Body of pancreas (tissue), 4 donors: ENCODE data around the gene ARHGEF2.

Experiments
- POLR2A ChIP-seq, 3 donors: fragments of 450-650 bp; IDR thresholded peaks; one replicate each; pipeline ENCODE4 v1.6.1; 2016; ENCODE audit warnings: antibody characterized with exemption in 3 of 3, mild to moderate bottlenecking in 2 of 3
- TF ChIP-seq, protein P1 (sequence below), 7 experiments: fragments of 450-650 bp in 4 of 7; fragments of 200-600 bp in 3 of 7; sonication (generic) in 3 of 7; IDR thresholded peaks; one replicate each; pipeline ENCODE4 v1.5.1; 2016 to 2019; ENCODE audit warnings: antibody characterized with exemption in 7 of 7

DNA sequence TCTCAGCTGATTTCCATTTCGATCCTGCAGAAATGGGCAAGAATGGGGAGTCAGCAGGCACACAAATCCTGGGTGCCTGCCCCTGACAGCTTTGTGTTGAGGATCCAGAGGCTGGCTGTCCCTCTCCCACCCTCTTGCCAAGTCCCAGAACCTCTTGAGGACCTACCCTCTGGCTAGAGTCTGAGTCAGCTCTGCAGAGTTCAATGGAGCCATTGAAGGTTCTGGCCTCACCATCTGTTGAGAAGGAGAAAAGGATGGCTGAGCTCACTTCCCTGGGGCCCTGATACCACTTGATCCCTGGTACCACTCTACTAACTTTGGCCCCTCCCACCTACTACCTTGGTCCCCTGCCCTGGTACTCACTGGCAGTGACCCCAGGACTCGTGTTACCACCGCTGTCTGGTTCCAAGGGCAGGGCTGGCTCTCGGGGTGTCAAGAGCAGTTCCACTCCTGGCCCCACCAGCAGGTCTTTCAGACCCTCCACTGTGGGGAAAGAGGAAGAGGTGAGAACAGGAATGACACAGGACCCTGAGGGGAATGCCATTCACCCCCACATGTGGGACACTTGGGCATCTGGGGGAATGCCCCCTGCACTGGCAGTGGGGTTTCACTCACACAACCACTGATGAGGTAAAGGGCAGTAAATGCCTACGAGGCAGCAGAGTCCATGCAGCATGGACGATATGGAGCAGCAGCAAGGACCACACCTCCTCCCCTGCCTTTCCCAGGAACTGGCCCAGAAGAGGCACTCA lies 26.4 kb downstream of the ARHGEF2 start:
- TF ChIP-seq, protein P1, sequence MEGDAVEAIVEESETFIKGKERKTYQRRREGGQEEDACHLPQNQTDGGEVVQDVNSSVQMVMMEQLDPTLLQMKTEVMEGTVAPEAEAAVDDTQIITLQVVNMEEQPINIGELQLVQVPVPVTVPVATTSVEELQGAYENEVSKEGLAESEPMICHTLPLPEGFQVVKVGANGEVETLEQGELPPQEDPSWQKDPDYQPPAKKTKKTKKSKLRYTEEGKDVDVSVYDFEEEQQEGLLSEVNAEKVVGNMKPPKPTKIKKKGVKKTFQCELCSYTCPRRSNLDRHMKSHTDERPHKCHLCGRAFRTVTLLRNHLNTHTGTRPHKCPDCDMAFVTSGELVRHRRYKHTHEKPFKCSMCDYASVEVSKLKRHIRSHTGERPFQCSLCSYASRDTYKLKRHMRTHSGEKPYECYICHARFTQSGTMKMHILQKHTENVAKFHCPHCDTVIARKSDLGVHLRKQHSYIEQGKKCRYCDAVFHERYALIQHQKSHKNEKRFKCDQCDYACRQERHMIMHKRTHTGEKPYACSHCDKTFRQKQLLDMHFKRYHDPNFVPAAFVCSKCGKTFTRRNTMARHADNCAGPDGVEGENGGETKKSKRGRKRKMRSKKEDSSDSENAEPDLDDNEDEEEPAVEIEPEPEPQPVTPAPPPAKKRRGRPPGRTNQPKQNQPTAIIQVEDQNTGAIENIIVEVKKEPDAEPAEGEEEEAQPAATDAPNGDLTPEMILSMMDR (IDR thresholded peaks at IDR 0.05) = no peak
- no peak for TF ChIP-seq POLR2A (IDR thresholded peaks at IDR 0.05)
